NCI-H2227 treated with DMSO at 0.1 percent for 48 hours (cell line): Measurements from ENCODE around the gene KIAA0930.
A peak's percentile ranks its signal among the peaks of the same experiment; 100 is the strongest.
"Not testable (repeated sequence)": the region's sequence is repeated elsewhere in the genome, so short reads cannot be mapped to it uniquely, and the experiment has no call there.

Experiments used
- DNase-seq: peaks from one replicate; lab custom pipeline; 2025; lab: John Stamatoyannopoulos, UW

The KIAA0930 gene

GRCh38 chr22:45240810-45241631, at the start of gene KIAA0930:
Gene KIAA0930 (minus strand): TSS chr22:45240894. CDS start chr22:45240703, 191 bp downstream.
- DNase-seq: peak; percentile 35

DNA sequence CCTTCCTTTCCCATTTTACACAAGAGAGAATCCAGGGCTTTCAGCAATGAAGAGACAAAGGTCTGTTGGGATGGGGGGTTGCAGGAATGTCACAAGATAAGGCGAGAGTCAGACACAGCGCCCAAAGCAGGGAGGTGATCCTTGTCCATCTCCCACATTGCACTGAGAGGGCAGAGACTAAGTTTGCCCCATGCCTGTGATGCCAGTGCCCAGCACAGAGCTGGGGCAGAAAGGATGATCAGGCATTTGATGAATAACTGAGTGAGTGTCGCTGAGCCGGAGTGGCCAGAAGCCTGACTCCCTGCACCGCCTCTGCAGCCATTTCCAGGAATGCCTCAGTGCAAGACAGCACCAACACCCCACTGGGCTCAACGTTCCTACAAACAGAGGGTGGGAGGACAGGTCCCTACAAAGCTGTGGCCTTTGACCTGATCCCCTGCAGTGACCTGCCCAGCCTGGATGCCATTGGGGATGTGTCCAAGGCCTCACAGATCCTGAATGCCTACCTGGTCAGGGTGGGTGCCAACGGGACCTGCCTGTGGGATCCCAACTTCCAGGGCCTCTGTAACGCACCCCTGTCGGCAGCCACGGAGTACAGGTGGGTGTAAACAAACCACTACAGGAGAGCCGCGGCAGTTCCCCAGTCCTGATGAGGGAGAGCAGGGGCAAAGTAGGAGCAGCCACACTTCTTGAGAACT, 46.3 kb upstream of the KIAA0930 start:
- no peak for DNase-seq

DNA sequence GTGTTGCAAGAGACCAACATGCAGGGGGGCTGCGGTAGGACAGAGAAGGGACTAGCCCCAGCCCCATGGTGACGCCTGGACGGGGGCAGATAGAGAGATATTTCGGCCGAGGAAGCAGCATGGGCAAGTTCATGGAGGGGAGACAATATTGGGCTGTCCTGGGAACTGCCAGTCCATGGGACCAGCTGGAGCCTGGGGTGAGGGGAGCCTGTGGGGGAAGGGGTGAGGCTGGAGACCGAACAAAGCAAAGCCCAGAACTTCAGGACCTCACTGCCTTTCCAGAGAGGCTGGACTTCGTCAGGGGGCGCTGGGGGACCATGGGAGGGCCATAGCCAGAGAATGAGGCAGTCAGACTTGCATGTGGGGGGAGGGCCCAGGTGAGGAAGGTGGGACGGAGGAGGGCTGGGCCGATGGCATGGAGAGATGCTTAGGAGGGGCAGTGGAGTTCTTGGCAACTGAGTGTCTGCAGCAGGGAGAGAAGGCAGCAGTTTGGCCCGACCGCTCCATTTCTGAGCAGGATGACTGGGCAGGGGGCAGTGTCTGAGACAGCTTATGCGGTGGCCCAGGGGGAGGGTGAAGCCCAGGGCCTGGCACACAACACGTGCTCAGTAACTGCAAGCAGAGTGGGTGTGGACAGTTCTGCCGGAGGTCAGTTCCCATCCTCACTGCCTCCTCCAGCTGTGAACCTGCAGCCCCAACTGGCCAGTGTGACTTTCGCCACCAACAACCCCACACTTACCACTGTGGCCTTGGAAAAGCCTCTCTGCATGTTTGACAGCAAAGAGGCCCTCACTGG, 44.8 kb upstream of the KIAA0930 start:
- no peak for DNase-seq

DNA sequence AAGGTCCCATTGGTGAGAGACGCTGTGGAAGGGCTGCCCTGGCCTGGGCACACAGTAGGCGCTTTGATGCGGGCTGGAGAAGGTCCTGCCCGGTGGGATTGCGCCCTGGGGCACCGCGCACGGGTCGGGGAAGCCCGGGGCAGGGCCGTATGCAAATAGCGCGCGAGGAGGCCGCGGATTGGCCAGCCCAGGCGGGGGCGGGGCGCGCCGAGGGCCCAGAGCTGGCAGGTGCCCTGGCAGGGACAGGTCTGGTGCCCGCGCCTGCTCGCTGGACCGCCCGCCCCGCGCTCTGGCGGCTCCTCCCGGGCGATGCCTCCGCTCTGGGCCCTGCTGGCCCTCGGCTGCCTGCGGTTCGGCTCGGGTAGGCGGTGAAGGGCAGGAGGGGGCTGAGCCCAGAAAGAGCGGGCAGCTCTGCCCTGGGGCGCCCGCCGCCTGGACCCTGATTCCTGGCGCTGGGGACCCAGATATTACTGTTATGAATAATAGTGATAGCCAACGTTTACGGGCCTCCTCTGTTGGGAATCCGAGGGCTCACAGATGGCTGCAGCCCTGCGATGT, 44.1 kb upstream of the KIAA0930 start, which contains the start of gene UPK3A:
Gene UPK3A (plus strand): TSS at position 245 of the 558 bp plus-strand sequence. CDS start 65 bp downstream, at position 310.
- DNase-seq: no peak

DNA sequence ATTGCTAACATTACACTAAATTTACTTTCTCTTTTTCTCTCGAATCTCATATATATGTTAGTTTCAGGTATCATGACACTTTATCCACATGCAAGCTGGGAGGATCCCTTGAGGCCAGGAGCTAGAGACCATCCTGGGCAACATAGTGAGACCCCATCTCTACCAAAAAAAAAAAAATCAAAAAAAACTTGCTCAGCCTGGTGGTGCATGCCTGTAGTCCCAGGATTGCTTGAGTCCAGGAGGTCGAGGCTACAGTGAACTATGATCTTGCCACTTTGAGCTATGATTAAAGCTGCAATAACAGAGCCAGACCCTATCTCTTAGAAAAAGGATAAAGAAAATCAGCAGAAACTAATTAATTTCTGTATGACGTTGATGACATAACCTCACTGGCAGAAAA, 40.3 kb upstream of the KIAA0930 start:
- no peak for DNase-seq

- DNase-seq: no peak
These were observed 39.9 kb upstream of the KIAA0930 start for GRCh38 chr22:45280587-45280980.

- DNase-seq: no peak
These were observed 37.4 kb upstream of the KIAA0930 start for GRCh38 chr22:45278125-45278524.

- DNase-seq: not testable (repeated sequence)
These were observed 37.0 kb upstream of the KIAA0930 start for GRCh38 chr22:45277720-45278119.

DNA sequence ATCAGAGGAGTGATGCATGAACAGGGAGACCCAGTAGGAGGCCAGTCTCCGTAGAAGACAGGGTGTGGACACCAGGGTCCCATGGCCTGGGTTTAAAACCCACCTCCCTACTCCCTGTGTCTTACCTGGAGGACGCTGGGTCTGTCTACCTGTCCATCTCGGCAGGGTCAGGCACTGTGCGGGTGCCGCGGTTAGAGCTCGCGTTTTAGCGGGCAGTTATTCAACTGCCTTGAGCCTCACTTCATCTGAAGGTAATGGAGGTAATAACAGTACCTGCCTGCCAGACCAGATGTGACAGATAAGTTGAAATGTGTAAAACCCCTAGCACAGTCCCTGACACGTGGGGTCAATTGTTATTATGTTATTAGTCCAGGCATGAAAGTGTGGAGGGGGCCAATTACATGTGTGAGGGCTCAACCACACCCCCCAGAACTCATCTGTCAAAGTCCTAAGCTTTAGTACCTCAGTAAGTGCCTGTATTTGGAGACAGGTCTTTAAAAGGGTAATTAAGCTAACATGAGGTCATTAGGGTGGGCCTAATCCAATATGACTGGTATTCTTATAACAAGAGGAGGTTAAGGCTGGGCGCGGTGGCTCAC, 35.9 kb upstream of the KIAA0930 start:
- DNase-seq: peak; percentile 10

- DNase-seq: no peak
These were observed 32.9 kb upstream of the KIAA0930 start for GRCh38 chr22:45273452-45274075.

DNA sequence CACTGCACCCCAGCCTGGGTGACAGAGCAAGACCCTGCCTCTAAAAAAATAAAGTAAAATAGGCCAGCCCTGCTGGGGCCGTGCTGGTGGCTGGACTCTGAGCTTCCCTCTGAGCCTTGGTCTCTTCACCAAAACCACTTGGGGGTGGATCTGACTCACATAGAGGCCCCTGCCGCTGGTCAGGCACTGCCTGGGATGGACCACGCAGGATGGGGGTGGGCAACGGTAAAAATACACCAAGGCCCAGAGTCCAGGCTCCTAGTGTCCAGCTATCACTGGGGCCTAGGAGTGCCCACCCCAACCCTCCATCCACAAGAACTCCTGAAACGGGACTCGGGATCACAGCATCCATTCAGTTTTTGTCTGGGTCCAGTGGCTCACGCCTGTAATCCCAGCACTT, 31.8 kb upstream of the KIAA0930 start:
- DNase-seq: no peak

DNA sequence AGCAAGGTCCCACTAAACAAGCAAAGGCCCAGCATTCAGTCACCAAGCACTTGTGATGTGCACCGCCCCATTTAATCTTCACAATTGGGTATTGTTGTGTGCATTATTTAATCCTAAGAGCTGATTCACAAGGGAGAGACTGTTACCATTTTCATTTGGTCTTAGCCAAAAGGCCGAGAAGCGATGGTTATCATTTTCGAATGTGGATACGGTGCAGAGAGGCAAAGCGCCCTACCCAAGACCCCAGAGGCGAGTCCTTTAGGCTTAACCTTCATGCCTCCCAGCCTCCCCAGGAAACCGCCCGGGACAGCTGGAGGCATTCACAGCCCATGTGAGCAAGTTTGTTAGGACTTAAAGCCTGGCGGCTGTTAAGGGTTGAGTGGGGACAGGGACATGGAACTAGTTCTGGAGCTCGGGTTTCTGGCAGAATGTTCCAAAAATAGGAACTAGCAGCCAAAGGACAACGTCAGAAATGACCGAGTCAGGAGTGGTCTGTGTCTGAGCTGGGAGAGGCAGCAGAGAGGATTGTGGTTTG, 31.0 kb upstream of the KIAA0930 start:
- no peak for DNase-seq

DNA sequence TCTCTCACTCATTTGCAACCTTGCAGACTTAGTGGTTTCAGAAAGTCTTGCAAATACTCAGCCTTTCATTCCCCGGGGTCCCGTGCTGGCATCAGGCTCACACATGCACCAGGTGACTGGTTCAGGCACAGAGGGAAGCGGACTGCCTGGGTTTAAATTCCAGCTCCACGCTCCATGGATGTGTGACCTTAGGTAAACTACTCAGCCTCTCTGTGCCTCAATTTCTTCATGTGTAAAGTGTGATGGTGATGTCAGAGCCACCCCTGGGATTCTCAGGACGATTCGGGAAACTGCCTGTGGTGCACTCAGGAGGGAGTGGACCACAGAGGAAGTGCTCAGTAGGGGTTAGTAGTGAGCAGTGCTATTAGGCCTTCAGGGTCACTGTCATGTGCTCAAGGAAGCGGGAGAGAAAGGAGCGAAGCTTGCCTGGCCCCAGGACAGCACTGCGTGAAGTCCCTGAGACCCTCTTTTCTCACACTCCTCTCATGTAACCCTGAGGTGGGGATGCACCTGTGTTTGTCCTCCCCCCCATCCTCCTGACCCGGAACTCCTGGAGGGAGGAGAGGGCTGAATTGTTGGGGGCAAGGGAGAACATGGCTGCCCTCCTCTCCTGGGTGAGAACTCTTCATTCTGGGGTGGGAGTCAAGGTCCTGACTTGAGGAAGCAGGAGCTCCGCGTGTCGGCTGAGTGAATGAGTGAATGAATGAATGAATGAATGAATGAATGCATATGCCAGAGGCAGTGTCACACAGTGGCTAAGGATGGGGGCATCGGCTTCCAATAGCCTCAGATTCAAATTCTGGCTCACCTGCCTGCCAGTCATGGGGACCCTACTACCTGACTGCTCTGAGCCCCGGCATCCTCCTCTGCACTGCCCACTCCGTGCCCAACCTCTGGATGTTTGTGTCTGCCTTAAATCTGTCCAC, 29.7 kb upstream of the KIAA0930 start:
- no peak for DNase-seq

DNA sequence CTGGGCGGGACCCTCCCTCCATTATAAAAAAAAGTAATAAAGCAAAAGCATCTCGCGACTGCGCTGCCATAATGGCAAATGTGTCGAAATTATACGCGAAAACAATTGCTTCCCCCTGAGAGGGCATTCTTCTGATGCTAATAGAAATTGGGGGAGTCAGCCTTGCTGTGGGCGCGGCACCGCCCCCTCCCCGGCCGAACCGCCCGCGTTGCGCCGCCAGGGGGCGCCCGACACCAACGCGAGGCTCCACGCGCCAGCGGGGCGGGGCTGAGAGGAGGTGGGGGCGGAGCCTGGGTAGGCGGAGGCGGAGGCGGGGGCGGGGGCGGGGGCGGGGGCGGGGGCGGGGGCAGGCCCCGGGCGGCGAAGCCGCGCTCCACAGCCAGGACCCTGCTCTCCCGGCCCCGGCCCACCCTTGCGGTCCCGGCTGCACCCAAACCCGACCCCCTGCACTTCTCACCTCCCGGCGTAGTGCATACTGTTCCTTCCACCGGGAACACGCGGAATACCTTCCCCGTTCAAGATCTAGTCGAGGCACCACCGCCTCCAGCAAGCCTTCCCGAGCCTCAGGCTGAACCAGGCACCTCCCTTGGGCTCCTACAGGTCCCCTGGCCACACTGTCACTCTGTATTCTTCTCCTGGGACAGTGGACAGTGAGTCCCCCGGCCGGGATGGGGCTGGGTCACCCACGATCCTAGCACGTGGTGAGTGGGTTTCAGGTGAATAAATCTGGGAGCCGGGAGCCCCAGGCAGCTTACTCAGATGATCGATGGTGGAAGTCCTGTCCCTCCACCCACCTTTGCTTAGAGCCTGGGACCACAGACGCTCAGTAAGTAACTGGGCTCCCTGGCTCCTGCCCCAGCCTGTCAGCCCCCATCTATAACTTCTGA, 28.5 kb upstream of the KIAA0930 start:
- peak; percentile 54 for DNase-seq

- peak; percentile 58 for DNase-seq
These were observed 27.7 kb upstream of the KIAA0930 start for GRCh38 chr22:45268167-45268957.

DNA sequence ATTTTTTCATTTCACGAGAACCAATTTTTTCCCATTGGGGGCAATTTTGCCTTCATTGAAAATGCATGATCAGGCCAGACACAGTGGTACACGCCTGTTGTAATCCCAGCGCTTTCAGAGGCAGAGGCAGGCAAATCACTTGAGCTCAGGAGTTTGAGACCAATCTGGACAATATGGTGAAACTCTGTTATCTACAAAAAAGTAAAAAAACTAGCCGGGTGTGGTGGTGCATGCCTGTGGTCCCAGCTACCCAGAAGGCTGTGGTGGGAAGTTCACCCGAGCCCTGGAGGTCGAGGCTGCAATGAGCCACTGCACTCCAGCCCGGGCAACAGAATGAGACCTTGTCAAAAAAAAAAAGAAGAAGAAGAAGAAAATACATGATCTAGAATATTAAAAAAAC, 24.8 kb upstream of the KIAA0930 start:
- no peak for DNase-seq

- peak; percentile 2 for DNase-seq
These were observed 23.0 kb upstream of the KIAA0930 start for GRCh38 chr22:45263463-45264269.
